ENCODE data around the gene ST6GALNAC1. TPM values are rescaled to one million over a fixed set of nuclear protein-coding genes. Genes with fewer than 3 reads are reported as not detected.

The ST6GALNAC1 gene
- total and polyA plus RNA-seq, 10 of the 15 experiments (the other 5 are each of a cell fraction or from before 2014, with no cell fraction given): 0.08 TPM; not detected in 9

GRCh38 chr17:76671123-76671911 is 27.8 kb upstream of the ST6GALNAC1 start:
- intact Hi-C loops (cut with micrococcal nuclease; ENCODE audit: unreplicated experiment): no loop called here
- H3K4me1 ChIP-seq (ENCODE audit: control insufficient read depth, insufficient read depth, low read length): peaks cover 5% of the 10 kb centered on the region
- ChIA-PET RAD21 (ENCODE audit: unreplicated experiment) (interaction anchor here (2.0 kb wide), 1 partner anchor 10 kb away, joined by 11 read pairs; no protein-coding TSS in a partner anchor), CTCF (interaction anchor here (0.7 to 2.7 kb wide), 9 partner anchors 10 to 205 kb away, joined by 3 to 27 read pairs (median 4); no protein-coding TSS in a partner anchor), SMC1A (ENCODE audit: uncharacterized antibody, unreplicated experiment) (interaction anchor here (0.7 to 1.6 kb wide), 4 partner anchors 10 to 218 kb away, joined by 3 to 12 read pairs (median 3); no protein-coding TSS in a partner anchor), POLR2A (interaction anchor here (1.3 kb wide), 2 partner anchors 56 to 67 kb away, joined by 4 read pairs; no protein-coding TSS in a partner anchor)
- peak overlapping the region; percentile 55; the same call in 1 of the 2 replicates for H3K9ac ChIP-seq (ENCODE audit: control insufficient read depth, insufficient read depth, low read length)
- no peaks in the 10 kb centered on the region for H3K36me3 ChIP-seq (ENCODE audit: control insufficient read depth in 2 of 2, insufficient read depth in 2 of 2, low read length in 1 of 2)
- BruUV-seq (replicated peaks): no TSS peak
- H4K20me1 ChIP-seq (ENCODE audit: control insufficient read depth, insufficient read depth): no peaks in the 10 kb centered on the region
- H3K4me3 ChIP-seq: peak overlapping the region; percentile 80; the same call in 1 of the 2 replicates
- FAIRE-seq: peak; percentile 99
- in situ Hi-C loops (cut with MboI): no loop called here
- peak overlapping the region; percentile 99 for H2AFZ ChIP-seq (ENCODE audit: control insufficient read depth, low read depth, low read length)
- peak; percentile 100 for ATAC-seq
- 22% methylated on average over 32 of the region's 32 CpGs for WGBS (ENCODE audit: insufficient coverage, insufficient replicate concordance, low lambda C conversion rate, missing lambda C conversion rate)
- H3K4me2 ChIP-seq (ENCODE audit: control insufficient read depth, insufficient read depth): peak overlapping the region; percentile 94
- no peaks in the 10 kb centered on the region for H3K79me2 ChIP-seq (ENCODE audit: control insufficient read depth, insufficient read depth, low read length)
- H3K27me3 ChIP-seq (replicated peaks in 1 of 2; ENCODE audit: control insufficient read depth in 2 of 2, insufficient read depth in 2 of 2, low read length in 1 of 2): no peaks in the 10 kb centered on the region; a peak in 1 of 4 replicates
- DNase-seq (ENCODE audit: low read depth, low spot score): peak; percentile 99
- H3K9me3 ChIP-seq (replicated peaks; ENCODE audit: control insufficient read depth, insufficient read depth, low read length): no peaks in the 10 kb centered on the region; the same call in 2 of the 3 replicates
- peak overlapping the region; percentile 71 for H3K27ac ChIP-seq (ENCODE audit: control insufficient read depth, insufficient read depth)
- no peak for TF ChIP-seq SPI1 (IDR thresholded peaks at IDR 0.05; ENCODE audit: borderline replicate concordance, insufficient read depth, low read depth, low read length)
- TF ChIP-seq SIX5 (IDR thresholded peaks at IDR 0.05; ENCODE audit: low read depth, low read length, severe bottlenecking): no peak
- TF ChIP-seq KAT2A (conservative IDR thresholded peaks at IDR 0.05; ENCODE audit: control insufficient read depth, low read depth, low read length): no peak
- TF ChIP-seq HDAC2 (IDR thresholded peaks at IDR 0.05): no peak
- TF ChIP-seq TARDBP (IDR thresholded peaks at IDR 0.05; ENCODE audit: borderline replicate concordance): no peak
- TF ChIP-seq ZSCAN29 (IDR thresholded peaks at IDR 0.05): no peak
- TF ChIP-seq NFYB (IDR thresholded peaks at IDR 0.05; ENCODE audit: insufficient read depth, low read depth, low read length): peak; percentile 99
- TF ChIP-seq CEBPB (IDR thresholded peaks at IDR 0.05; ENCODE audit: borderline replicate concordance in 1 of 2, low read depth in 2 of 2, low read length in 2 of 2): no peak
- TF ChIP-seq ASH2L (IDR thresholded peaks at IDR 0.05; ENCODE audit: borderline replicate concordance, low read depth): no peak
- TF ChIP-seq MLLT1 (IDR thresholded peaks at IDR 0.05): peak; percentile 62; the same call in 1 of the 2 replicates
- no peak for TF ChIP-seq SREBF1 (IDR thresholded peaks at IDR 0.05; ENCODE audit: low read length)
- no peak for TF ChIP-seq USF2 (IDR thresholded peaks at IDR 0.05; ENCODE audit: borderline replicate concordance, low read depth, low read length)
- TF ChIP-seq NFIC (IDR thresholded peaks at IDR 0.05; ENCODE audit: low read depth, low read length): no peak
- TF ChIP-seq RBBP5 (conservative IDR thresholded peaks at IDR 0.05): no peak
- no peak for TF ChIP-seq ZNF207 (IDR thresholded peaks at IDR 0.05; ENCODE audit: borderline replicate concordance)
- TF ChIP-seq BCL11A (IDR thresholded peaks at IDR 0.05; ENCODE audit: low read depth, low read length): no peak
- TF ChIP-seq SRF (IDR thresholded peaks at IDR 0.05; ENCODE audit: low read depth in 2 of 2, low read length in 2 of 2): 0 out of 4 replicates have a peak, but pooled peaks of 1 of the 2 experiments have one; percentile 25
- TF ChIP-seq ZBTB33 (IDR thresholded peaks at IDR 0.05): no peak; the same call in 1 of the 2 replicates
- no peak for TF ChIP-seq FOXM1 (IDR thresholded peaks at IDR 0.05; ENCODE audit: low read depth, low read length)
- no peak for TF ChIP-seq BRCA1 (IDR thresholded peaks at IDR 0.05; ENCODE audit: low read depth, low read length)
